Heart right ventricle (tissue), 16 donors: ENCODE measurements around the gene UFSP1. TPM values are rescaled to one million over a fixed set of nuclear protein-coding genes. Genes with fewer than 3 reads are reported as not detected.

Experiments
- ATAC-seq, 8 donors: fragments of 200-7000 bp; cut with Tn5 transposase; one replicate each; pipeline ENCODE4 v1.9.1; 2020; ENCODE audit warnings: mild to moderate bottlenecking in 8 of 8, moderate library complexity in 8 of 8, moderate number of reproducible peaks in 1 of 8
- DNase-seq, 2 donors: peaks; one replicate each; pipeline ENCODE4 v3.0.0-alpha.2; 2020
- H3K27ac ChIP-seq, 10 donors: fragments of 200-600 bp; sonication (generic) in 2 of 10; one replicate each; pipeline versions ENCODE4 v1.5.0 to v1.8.0; 2020 to 2022; ENCODE audit warnings: mild to moderate bottlenecking in 3 of 10
- H3K27me3 ChIP-seq, 7 donors: fragments of 200-600 bp; one replicate each; pipeline ENCODE4 v1.8.0; 2021 to 2022; ENCODE audit warnings: mild to moderate bottlenecking in 2 of 7
- H3K36me3 ChIP-seq, 9 donors: fragments of 200-600 bp; sonication (generic) in 1 of 9; one replicate each; pipeline versions ENCODE4 v1.5.0 to v1.8.0; 2020 to 2022; ENCODE audit warnings: mild to moderate bottlenecking in 2 of 9
- H3K4me1 ChIP-seq, 9 donors: fragments of 200-600 bp; sonication (generic) in 1 of 9; one replicate each; pipeline versions ENCODE4 v1.5.0 to v1.8.0; 2020 to 2022; ENCODE audit warnings: mild to moderate bottlenecking in 4 of 9
- H3K4me3 ChIP-seq, 10 donors: fragments of 200-600 bp; sonication (generic) in 2 of 10; one replicate each; pipeline versions ENCODE4 v1.5.0 to v1.8.0; 2020 to 2022; ENCODE audit warnings: mild to moderate bottlenecking in 7 of 10, moderate library complexity in 2 of 10
- H3K9me3 ChIP-seq, 11 donors: fragments of 200-600 bp in 10 of 11; sonication (generic) in 2 of 11; one replicate each; pipeline versions ENCODE4 v1.5.0 to v1.8.0; 2013 to 2022; ENCODE audit warnings: mild to moderate bottlenecking in 2 of 11, control low read depth in 1 of 11, moderate library complexity in 1 of 11
- WGBS, 2 donors: extraction: QIAGEN DNeasy Blood & Tissue Kit; methylation state at CpG; one replicate each; pipeline ENCODE4 v1.1.7; 2013; ENCODE audit warnings: inconsistent platforms in 1 of 2; 5-methylcytosine and 5-hydroxymethylcytosine counted together
- intact Hi-C, 10 donors: fragments of 100-400 bp; cut with DNase I; formaldehyde crosslinking; loops; one replicate each; pipeline versions ENCODE4 v1.11.1 to v1.14.2; 2022
- polyA plus RNA-seq, 2 donors: library from polyadenylated mRNA; stranded (reverse); fragments of 200-250 nt; gene quantifications; one replicate each; pipeline ENCODE4 v1.2.3, GENCODE V29; 2013
- total RNA-seq, 10 donors: library from RNA; stranded (reverse); fragmentation: NEBNext Ultra II Directional in 3 of 10; extraction: Animal tissue kit (Norgen Biotek cat#: 25700) in 3 of 10; gene quantifications; one replicate each; pipeline versions ENCODE4 v1.2.1 to v1.2.4, GENCODE V29; 2021 to 2023
- TF ChIP-seq, protein P1 (sequence below), 9 donors: fragments of 200-600 bp; sonication (generic) in 2 of 9; IDR thresholded peaks; one replicate each; pipeline versions ENCODE4 v1.5.0 to v1.8.0; 2021 to 2022; ENCODE audit warnings: antibody characterized with exemption in 9 of 9, mild to moderate bottlenecking in 5 of 9, moderate library complexity in 1 of 9
- donor health status: Arrhythmogenic right ventricular cardiomyopathy.
- donor health status: ischemic (EF 13 %, LVEDD 7.1; RV severe dilation, severe dysfunction).
- donor health status: healthy with polysubstance abuse.
- donor health status: DM: no; HTN: yes; CAD: no.
- donor health status: DM: no; HTN: no; CAD: no.
- donor health status: ischemic (EF 25% LVEDD 6.9; RV normal size, moderate dysfunction).
- donor health status: ischemic (EF 25% LVEDD 5.7; RV mildly dilated, moderate dysfunction).
- donor health status: healthy.
- donor health status: DM: yes; HTN: yes; CAD: no.
- donor health status: Ischemic cardiomyopathy.
- donor health status: ischemic (EF 35%, LVEDD 5.7; RV mildly dilated, moderate dysfunction).
- donor health status: nonischemic (EF 11% LVEDD 7.7; RV severe dilation, severe dysfunction).
- donor health status: DM: yes; HTN: yes; CAD: no.
- donor health status: PGD.
- donor health status: ischemic (EF 29% LVEDD 5.4; RV normal size, mild dysfunction).
- donor health status: nonischemic (EF 23%, LVEDD 6.1; RV moderate dilation, normal function).

The UFSP1 gene
- total and polyA plus RNA-seq, 12 donors: 0.99 to 3.4 (median 1.9) TPM

DNA sequence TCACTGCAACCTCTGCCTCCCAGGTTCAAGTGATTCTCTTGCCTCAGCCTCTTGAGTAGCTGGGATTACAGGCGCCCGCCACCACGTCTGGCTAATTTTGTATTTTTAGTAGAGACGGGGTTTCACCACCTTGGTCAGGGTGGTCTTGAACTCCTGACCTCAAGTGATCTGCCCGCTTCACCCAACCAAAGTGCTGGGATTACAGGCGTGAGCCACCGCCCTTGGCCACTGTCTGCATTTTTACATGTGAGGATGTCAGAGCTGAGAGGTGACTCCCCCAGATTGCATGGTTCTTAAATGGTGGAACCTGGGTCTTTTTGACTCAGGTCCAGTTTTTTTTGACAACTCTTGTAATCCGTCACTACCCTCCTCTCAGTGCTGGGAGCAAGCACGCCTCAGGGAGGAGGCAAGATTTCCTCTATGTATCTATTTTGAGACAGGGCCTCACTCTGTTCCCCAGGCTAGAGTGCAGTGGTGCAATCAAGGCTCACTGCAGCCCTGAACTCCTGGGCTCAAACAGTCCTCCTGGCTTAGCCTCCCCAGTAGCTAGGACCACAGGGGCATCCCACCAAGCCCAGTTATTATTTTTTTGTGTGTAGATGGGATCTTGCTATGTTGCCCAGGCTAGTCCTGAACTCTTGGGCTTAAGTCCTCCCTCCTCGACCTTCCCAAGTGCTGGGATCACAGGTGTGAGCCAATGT is 15.8 kb downstream of the UFSP1 start:
- Histone ChIP-seq H3K36me3 (peaks cover 0 to 67% (median 24%) of the 10 kb centered on the region in 9 donors), H3K27me3 (no peaks in the 10 kb centered on the region), H3K4me3 (peak overlapping the region in 9 of 10 donors; percentile 81 to 97 (median 88)), H3K27ac (peak overlapping the region; percentile 86 to 97 (median 95)), H3K9me3 (no peaks in the 10 kb centered on the region), H3K4me1 (peaks cover 2 to 47% (median 43%) of the 10 kb centered on the region in 9 donors)
- intact Hi-C loops: loop anchor here in 4 of 10 donors (2.0 to 10.0 kb wide), 3 partner anchors 15 to 1411 kb away; partner anchors contain the start of genes UFSP1 (in 2 of the 4), MOSPD3 (in 1 of the 4) and SH2B2 (in 1 of the 4)
- TF ChIP-seq, protein P1, sequence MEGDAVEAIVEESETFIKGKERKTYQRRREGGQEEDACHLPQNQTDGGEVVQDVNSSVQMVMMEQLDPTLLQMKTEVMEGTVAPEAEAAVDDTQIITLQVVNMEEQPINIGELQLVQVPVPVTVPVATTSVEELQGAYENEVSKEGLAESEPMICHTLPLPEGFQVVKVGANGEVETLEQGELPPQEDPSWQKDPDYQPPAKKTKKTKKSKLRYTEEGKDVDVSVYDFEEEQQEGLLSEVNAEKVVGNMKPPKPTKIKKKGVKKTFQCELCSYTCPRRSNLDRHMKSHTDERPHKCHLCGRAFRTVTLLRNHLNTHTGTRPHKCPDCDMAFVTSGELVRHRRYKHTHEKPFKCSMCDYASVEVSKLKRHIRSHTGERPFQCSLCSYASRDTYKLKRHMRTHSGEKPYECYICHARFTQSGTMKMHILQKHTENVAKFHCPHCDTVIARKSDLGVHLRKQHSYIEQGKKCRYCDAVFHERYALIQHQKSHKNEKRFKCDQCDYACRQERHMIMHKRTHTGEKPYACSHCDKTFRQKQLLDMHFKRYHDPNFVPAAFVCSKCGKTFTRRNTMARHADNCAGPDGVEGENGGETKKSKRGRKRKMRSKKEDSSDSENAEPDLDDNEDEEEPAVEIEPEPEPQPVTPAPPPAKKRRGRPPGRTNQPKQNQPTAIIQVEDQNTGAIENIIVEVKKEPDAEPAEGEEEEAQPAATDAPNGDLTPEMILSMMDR (IDR thresholded peaks at IDR 0.05): no peak
- no peak for DNase-seq
- 91 to 93% methylated on average over 10 of the region's 10 CpGs for WGBS, 2 donors
- no peak for ATAC-seq

DNA sequence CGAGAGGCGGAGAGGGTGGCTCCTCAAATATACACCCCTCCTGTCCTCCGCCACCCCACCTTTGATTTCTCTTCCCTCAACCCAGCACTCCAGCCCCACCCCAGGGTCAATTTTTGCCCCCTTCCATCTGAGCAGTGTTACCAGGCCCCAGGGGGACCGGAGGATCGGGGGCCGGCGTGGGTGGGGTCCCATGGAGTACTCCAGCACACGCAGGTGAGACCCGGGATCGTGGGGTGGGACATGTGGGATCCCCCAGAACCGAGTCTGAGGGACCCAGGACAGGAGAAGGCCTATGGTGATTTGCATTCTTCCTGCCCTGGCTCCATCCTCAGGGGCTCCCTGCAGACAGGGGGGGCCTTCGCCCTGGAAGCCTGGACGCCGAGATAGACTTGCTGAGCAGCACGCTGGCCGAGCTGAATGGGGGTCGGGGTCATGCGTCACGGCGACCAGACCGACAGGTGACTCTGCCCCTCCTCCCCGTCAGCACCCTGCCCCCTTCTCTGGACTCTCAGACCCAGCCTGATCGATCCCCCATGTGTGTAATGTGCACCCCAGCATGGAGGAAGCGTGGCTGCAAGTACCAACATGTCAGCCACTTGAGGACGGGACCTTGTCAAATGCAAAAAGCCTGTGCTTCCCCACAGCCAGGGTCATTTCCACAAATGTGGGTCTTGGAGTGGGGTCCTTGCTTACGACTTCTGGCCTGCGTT is 21.6 kb downstream of the UFSP1 start:
- Histone ChIP-seq H3K36me3 (peaks cover 0 to 57% (median 18%) of the 10 kb centered on the region in 9 donors), H3K27ac (peak overlapping the region; percentile 85 to 99 (median 96))

DNA sequence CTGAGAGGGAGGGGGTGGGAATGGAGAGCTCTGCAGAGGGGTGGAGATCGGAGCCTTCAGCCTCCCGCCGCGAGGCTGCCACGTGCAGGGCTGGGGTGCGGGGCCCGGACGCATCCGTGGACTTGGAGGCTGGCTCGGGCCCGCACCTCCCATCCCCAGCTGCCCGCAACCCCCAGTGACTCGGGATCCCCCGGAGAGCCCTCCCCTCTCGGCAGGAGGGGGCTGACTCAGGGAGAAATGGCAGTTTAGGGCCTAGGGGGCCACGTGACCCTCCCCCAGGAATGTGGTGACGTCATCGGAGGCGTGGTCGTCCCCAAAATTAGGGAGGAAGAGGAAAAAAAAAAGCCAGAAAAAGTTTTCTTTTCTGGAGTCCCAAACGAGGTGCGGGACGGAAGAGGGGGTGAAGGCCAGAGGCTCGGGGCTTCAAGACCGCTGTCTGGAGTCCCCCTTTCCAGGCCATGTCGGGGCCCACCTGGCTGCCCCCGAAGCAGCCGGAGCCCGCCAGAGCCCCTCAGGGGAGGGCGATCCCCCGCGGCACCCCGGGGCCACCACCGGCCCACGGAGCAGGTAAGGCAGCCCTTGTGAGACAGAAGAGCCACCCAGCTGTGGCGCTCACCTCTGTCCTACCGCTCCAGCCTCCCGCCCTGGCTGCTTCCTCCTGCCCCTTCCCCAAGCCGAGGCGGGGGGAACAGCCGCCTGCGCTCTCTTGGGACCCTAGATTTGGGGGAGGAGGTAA is 22.3 kb downstream of the UFSP1 start, which contains the start of gene TRIP6:
Gene TRIP6, plus strand, starts transcription at position 348 of the 736 bp plus-strand sequence. Its CDS starts 111 bp downstream, at position 459.
- 2% methylated on average over 41 to 42 of the region's 42 CpGs for WGBS, 2 donors
- TF ChIP-seq, protein P1 (IDR thresholded peaks at IDR 0.05): no peak
- DNase-seq (peak; percentile 86 to 93), ATAC-seq (peak; percentile 66 to 84 (median 78))
- intact Hi-C loops: loop anchor here in 1 of 10 donors (10.0 kb wide), 1 partner anchor 392 kb away; the partner anchor contains the start of gene TSC22D4
- H3K36me3 ChIP-seq: peaks cover 0 to 57% (median 11%) of the 10 kb centered on the region in 9 donors
- peak within 1 kb of the TSS; percentile 85 to 99 (median 96) for H3K27ac ChIP-seq
- H3K9me3 ChIP-seq: no peaks in the 10 kb centered on the region
- H3K4me3 ChIP-seq: peak within 1 kb of the TSS; percentile 74 to 99 (median 92)
- H3K27me3 ChIP-seq: no peaks in the 10 kb centered on the region
- H3K4me1 ChIP-seq: peaks cover 7 to 50% (median 26%) of the 10 kb centered on the region in 9 donors

More for the DNA sequence above, 21.6 kb downstream of the UFSP1 start:
- peak in 6 of 8 donors; percentile 8 to 14 (median 11) for ATAC-seq
- DNase-seq: no peak
- H3K4me3 ChIP-seq: peak overlapping the region; percentile 74 to 99 (median 92)
- WGBS, 2 donors: 23 to 28% methylated on average over 27 of the region's 27 CpGs
- intact Hi-C loops: loop anchor here in 1 of 10 donors (10.0 kb wide), 1 partner anchor 393 kb away; the partner anchor contains the start of gene TSC22D4
- H3K4me1 ChIP-seq: peaks cover 7 to 49% (median 26%) of the 10 kb centered on the region in 9 donors
- TF ChIP-seq, protein P1 (IDR thresholded peaks at IDR 0.05): no peak
- H3K27me3 ChIP-seq: no peaks in the 10 kb centered on the region
- H3K9me3 ChIP-seq: no peaks in the 10 kb centered on the region
